ENCODE results near the gene KCNN4.

- TF ChIP-seq CTCF (IDR thresholded peaks at IDR 0.05; ENCODE audit: insufficient read depth, low read length, poor library complexity, severe bottlenecking) (no peak), EZH2phosphoT487 (conservative IDR thresholded peaks at IDR 0.05; ENCODE audit: low read length) (no peak)
Measured at GRCh38 chr19:43812259-43812658, 31.5 kb upstream of the KCNN4 start.
